Activated CD8-positive, alpha-beta memory T cell treated with anti-CD3 and anti-CD28 coated beads, Interleukin-2, amount 50 U/mL, for 1 hour (primary cell): ENCODE data around the gene RUVBL1.
"Not testable (repeated sequence)": the region's sequence is repeated elsewhere in the genome, so short reads cannot be mapped to it uniquely, and the experiment has no call there.

Experiments
- DNase-seq: peaks from one replicate; pipeline ENCODE4 v3.0.0-alpha.2; 2020; ENCODE audit errors: extremely low read depth

RUVBL1 gene

DNA sequence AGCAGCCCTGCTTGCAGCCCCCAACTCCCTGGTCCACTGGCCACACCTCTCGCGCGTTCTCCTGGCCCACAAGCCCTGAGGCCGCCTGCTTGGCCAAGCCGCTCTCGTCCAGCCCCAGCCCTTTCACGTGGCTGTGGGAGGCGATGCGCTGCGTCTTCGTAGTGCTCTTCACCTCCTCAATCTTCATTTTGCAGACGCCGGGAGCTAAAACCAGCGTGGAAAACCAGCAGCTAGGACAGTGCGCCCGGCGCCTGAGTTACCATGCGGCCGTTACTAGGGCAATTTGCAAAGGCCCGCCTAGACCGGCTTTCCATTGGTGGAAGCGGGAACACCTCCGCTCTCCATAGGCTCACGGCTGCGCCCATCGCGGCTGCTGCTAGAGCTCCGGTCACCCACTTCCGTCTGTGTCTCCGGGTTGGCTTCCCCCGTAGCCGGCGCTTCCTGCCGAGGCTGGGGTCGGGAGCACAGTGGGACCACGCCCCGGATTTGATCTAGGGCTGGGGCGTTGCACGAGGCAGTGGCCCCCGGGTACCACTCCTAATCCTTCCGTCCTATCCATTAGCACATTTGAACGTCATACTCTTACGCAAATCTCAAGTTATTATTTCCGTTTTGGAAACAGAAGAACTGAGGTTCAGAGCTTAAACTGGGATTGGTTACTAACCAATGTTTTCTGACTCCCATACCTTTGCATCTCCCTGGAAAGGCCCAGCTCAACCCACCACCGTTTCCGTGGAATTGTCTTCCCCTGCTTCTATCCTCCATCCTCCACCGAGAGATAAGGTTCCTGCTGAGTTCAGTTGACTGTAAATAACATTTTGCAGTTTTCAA, at the start of gene RUVBL1:
Gene RUVBL1 (minus strand): TSS at position 275 of the 831 bp plus-strand sequence. CDS start 88 bp downstream, at position 187.
- peak; percentile 97 for DNase-seq

DNA sequence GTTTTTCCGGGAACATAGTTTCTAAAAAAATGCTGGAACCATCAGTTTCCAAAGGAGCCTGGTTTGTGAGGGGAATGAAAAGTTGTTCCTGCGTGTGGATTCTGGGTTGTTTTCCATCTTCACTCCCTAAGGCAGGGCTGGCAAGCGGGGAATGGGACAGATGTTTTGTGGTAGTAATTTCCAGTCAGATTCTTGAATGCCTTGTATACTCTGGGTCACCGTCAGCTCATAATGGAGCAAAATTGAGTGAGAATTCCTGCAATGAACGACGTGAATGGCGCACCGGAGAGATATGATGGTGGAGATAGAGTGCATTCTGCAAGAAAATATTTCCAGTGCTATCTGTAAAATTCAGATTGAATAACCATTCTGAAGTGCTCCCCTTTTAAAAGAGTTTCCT, 49.6 kb upstream of the RUVBL1 start:
- DNase-seq, result no peak

DNA sequence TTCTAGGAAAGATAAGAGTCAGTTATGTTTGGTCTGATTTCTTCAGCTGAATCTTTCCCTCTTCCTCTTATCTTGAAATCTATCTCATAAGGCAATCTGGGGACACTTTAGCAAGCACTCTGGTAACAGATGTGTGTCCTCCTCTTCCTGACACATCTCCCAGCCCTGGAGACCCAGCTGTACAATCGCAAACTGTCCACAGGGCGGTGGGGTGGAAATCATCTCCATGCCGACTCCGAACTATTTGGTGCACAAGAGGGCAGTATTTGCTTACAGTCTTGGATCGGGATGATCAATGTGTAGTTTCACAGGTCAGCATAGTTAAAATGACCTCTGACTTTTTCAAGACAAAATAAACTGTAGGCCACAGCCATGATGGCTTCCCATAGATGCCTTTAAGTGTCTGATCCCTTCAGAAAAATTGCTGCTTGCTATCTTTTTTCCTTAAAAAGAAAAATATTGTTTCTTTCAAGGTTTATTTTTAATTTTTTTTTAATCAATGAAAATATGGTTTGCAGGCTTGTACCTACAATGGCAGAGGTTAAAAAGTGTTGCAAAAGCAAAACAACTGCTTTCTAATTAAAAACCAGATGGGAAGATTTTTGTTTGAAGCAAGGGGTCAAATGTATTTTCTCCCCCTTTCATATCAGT, 47.4 kb upstream of the RUVBL1 start:
- no peak for DNase-seq

DNA sequence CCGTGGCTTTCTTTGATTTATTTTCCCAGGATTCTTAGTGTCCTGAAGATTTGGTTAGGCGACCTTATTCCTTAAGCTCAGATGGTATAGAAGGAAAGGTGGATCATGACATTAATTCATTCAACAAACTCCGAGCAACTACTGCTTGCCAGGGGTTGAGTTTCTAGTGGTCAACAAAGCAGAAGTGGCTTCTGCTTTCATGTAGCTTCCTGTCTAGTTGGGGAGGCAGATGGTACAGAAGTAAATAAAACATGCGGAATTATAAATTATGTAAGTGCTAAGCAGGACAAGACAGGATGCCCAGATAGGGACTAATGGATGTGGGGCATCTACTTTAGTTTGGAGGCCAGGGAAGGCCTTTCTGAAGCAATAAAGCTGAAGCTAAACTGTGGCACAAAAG, 45.2 kb upstream of the RUVBL1 start:
- DNase-seq, result no peak

DNA sequence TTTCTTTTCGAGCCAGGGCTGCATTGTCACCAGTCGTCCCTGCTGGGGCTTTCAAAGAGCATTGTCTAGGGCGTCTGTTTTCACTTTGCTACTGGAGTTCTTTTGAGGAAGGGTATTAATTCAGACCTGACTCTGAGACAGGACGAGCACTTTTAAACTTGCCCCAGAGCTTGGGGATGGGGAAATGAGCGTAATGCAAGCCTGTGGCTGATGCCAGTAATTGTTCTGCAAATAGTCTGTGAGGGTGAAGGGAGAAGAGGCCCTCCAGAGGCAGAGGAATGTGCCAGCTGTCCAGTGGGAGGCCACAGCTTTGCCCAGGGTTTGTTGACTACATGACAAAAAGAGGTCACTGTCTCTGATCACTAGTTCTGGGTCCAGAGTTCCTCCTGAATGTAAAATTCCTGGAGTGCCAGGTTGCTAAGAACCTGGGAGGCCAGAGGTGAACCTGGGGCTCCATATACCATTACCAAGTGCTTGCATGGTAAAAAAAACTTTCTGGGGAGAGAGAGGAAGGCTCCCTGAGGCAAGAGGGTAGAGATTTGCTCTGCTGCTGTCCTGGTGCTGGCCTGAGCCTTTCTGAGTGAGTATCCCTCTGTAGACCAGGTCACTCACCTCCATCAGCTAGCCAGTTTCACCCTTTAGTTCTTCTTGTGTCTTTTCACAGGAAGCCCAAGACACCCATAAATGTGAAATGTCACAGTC, 44.5 kb upstream of the RUVBL1 start:
- no peak for DNase-seq

DNA sequence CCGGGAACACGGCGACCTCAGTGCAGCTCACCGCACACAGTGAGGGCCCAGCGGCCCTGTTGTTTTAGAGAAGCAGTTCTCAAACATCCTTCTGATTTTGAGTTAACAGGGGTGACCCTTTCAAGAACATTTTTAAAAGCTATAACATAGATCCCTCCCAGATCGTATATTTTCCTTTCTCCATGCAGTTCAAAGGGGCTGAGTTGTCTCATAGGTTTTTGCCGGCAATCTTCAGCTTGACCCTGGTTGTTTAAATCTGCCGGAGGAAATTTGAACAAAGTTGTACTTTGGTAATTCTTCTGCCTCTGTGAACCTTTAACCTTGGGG, 44.0 kb upstream of the RUVBL1 start:
- DNase-seq, result no peak

DNA sequence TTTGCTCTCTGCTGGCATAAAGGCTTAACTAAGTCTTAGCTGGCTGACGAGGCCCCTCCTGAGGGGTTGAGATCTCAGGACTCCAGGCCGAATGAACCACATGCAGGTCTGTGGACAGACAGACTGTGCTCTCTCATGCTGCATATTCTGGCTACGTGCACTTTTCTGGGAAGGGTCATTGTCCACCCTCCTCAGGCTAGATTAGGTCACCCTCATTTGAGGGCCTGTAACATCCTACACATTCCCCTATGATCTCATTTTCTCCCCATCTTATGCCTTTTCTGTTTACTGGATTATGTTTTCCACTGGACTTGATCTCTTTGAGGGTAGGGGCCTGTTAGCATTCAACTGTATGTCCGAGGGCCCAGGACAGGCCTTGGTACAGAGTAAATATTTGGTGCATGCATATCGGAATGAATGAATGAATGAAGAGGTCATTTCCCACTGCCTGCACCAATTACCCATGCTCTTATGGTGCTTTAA, 43.4 kb upstream of the RUVBL1 start:
- DNase-seq, result no peak

DNA sequence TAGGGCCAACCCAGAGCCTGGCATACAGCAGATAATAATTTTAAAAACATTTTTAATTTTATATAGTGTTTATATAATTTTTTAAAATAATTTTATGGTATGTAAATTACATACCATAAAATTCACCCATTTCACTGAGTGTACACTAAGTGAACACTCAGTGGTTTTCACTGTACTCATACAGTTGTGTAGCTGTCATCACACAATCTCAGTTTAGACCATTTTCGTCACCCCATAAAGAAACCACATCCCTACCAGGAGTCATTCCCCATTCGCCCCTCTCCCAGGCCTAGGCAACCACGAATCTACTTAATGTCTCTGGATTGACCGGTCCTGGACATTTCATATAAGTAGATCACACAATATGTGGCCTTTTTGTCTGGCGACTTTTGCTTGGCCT, 39.8 kb upstream of the RUVBL1 start:
- DNase-seq, result no peak

DNA sequence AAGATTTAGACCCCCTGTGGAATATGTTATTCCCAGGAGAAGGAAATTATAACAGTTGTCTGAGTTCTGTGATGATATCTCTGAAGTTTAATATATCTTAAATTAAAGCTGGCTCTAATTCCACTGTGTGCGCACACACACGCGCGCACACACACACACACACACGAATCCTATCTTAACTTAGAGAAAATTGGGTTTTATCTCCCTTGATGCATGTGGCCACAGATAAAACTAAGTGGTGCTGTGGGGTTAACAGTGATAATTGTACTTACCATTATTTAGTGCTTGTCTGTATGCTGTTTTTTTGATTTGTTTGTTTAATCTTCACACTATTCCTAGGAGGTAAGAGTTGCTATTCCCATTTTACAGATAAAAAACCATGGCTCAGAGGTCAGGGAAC, 37.0 kb upstream of the RUVBL1 start:
- no peak for DNase-seq

DNA sequence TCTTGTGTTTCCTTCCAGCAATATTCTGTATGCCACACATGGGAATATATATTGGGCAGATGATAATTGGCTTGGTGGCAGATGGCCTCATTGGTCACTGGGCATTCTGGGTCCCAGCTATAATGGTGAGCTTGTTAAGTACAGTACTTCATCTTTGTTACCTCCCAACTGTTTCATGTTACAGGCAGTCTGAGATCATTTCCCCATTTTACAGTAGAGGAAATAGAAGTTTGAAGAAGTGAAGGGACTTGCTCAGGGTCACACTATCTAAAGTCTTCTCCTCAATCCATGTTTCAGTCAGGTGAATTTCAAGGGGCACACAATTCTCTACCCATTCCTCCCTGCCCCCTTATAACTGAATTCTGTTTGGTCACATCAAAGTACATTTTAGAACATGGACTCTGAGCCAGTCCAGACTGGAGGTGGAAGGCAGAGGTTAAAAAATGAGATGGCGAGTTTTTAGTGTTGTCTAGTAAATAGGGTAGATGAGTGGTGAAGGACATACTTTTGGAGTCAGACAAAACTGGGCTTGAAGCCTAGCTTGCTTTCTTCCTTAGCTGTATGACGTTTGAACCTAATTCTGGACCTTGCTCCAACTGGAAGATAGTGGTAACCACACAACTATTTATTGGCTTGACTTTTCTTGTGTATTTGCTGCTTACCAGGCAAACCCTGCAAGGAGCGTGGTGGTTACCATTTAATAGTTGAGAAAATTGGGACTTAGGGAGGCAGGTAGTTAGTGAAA, 32.2 kb upstream of the RUVBL1 start:
- no peak for DNase-seq

DNA sequence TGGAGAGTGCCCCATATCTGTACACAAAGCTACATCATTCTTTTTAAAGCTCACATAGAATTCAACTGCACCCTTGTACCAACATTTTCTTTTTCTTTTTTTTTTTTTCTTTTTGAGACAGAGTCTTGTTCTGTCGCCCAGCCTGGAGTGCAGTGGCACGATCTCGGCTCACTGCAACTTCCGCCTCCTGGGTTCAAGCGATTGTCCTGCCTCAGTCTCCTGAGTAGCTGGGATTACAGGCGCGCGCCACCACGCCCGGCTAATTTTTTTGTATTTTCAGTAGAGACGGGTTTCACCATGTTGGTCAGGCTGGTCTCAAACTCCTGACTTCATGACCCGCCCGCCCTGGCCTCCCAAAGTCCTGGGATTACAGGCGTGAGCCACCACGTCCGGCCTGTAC, 30.7 kb upstream of the RUVBL1 start:
- not testable (repeated sequence) for DNase-seq

DNA sequence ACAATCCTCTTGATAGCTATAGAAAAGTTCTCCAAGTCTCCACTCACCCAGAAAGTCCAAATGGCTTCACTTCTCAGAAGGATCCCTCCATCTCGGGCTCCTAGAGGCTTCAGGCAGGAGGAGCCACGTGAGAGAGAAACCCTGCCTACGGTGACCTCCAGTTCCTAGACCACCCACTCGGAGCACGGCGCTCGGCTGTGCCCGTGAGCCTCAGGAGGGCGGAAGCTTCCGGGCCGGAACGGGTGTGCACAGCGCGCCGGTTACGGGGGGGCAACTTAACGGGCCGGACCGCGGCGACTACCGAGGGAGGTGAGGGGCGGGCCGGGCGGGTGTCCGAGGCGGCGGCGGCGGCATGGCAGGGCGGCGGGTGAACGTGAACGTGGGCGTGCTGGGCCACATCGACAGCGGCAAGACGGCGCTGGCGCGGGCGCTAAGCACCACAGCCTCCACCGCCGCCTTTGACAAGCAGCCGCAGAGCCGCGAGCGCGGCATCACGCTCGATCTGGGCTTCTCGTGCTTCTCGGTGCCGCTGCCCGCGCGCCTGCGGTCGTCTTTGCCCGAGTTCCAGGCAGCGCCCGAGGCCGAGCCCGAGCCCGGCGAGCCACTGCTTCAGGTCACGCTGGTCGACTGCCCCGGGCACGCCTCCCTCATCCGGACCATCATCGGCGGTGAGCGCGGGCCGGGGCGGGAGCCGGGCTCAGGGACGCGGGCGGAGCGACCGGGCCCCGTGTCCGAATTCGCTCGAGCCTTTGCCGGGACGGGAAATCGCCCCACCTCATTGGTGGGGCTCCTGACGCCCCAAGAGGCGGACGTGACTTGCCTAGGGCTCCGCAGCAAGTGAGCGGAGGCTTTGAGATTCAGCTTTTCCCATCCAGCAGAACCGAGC, 29.8 kb upstream of the RUVBL1 start, which contains the start of gene EEFSEC:
Gene EEFSEC (plus strand): TSS at position 326 of the 886 bp plus-strand sequence. CDS start 27 bp downstream, at position 353.
- DNase-seq, result peak; percentile 40

DNA sequence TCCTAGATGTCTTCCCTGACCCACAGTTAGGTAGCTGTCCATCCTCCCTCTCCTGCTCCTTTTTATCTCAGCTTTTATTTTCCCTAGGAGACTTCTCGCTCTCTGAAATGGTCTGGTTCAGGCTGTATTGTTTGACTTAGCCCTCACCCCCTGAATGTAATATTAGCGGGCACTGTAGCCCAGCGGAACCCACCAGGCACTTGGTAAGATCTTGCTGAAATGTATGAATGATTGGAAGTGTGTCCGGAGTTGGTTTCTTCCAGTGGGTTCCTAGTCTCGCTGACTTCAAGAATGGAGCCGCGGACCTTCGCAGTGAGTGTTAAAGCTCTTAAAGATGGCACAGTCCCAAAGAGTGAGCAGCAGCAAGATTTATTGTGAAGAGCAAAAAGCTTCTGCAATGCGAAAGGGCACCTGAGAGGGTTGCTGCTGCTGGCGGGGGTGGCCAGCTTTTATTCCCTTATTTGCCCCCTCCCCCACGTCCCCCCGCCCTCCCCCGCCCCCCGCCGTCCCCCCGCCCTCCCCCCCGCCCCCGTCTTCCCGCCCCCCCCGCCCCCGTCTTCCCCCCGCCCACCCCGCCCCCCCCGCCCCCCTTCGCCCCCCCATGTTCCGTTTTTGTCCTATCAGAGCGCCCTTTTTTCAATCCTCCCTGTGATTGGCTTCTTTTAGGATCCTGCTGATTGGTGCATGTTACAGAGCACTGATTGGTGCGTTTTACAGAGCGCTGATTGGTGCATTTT, 29.0 kb upstream of the RUVBL1 start:
- peak; percentile 39 for DNase-seq

DNA sequence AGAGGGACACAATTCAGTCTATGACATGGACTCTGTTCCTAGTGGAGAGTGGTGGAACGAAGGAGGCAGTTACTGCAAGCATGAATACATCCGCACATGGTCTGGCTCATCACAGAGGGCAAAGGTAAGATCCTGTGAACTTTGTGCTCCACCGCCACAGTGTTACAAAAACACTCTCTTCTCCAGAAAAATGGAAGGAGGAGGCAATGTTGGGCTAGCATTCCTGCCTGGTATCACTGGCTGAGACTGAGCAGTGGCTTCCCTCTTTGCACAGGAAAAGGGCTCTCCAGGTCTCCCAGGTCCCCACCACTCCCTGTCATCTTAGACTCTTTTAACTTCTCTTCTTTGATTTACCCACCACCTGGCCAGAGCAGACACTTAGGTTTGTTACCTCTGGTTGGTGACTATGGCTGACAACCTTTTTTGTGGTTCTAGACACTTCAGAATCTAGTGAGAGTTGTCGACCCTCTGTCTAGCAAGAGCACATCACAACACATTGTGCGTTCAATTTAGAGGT, 28.2 kb upstream of the RUVBL1 start:
- DNase-seq, result no peak

DNA sequence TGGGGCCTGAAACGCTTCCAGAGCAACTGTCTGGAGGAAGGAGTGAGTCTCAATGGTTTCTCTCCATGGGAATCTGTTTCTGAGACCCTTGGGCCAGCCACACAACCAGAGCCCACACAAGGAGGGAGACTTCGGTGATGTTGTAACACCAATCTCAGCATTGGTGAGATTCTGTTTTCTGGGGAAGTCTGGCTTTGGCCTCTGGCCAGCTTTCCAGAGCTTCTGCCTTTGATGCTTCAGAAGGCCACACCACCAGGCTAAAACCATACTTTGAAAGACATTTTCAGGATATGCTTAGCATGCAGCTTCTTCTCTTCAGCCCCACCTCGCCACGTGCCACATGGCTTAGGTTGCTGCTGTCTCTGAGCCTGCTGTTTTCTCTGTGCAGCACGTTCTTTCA, 26.0 kb upstream of the RUVBL1 start:
- DNase-seq, result no peak

DNA sequence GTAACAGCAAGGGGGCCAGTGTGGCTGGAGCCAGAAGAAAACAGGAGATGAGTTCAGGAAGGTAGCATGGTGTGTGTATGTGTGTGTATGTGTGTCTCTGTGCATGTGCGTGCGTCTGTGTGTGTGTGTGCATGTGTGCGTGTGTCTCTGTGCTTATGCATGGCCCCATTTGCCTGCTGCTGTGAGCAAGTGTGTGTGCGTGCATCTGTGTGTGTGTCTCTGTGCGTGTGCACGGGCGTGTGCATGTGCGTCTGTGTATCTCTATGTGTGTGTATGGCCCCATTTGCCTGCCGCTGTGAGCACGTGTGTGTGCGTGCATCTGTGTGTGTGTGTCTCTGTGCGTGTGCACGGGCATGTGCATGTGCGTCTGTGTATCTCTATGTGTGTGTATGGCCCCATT, 22.6 kb upstream of the RUVBL1 start:
- DNase-seq, result no peak

DNA sequence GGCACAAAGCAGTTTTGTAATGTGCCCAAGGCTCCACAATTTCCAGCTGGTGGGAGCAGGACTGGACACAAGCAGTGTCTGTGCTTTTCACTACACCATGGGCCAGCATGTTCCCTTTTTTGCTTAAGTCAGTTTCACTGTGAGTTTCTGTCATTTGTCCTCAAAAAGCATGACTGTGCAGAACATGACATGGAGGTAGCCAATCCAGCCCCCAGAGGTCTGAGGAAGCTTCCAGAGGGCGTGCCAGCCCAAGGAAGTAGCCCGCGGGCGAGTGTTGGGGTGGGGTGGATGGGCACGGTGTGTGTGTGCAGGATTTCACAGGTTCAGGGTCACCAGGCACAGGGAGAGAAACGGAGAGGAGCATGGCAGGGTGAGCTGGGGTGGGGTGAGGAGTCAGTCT, 21.7 kb upstream of the RUVBL1 start:
- DNase-seq, result no peak

DNA sequence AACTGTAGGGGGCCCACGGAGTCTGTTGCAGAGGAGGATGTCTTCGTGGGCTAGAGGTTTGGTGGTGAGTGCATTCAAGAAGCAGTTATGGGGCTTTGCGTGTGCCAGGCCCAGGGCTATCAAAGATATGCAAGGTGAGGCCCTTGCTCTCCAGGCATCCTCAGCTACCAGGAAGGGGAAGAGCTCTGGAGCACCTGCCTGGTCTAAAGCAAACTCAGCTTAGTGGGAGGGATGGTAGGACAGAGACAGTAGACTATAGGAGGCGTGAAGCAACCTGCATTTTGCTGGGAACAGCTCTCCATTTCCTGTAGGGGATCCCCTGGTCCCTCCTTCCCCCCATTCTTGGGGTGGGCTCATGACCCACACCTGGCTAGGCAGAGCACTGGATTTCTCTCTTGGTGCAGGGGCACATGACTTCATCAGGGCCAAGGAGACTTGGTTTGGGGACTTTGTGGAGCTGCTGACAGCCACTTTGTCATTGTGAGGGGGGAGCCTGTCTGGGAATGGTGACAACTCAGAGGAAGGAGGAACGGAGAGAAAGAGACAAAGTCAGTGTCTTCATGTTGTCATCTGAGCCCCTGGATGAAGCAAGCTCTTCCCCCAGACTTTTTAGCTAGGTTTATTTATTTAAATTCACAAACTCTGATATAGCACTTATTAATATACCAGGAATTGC, 21.0 kb upstream of the RUVBL1 start:
- no peak for DNase-seq

DNA sequence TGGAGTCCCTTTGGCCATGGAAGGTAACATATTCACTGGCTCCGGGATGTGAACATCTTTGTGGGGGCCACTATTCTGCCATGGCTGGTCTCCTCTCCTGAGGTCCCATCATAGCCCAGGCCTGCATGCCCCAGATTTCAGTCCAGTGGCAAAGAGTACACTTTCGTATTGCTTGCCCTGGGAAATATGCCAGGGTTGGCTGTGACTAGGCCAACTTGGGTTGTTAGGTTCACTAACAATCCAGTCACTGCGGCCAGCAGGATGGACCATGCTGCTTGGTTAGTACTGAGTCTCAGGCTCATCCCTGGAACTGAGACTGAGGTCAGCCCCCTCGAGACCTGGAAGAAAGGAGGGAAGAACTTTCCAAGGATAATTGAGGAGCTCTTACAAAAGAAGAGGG, 19.9 kb upstream of the RUVBL1 start:
- no peak for DNase-seq
